K562 (cell line): ENCODE data around the gene ZFAND3. TPM values are rescaled to one million over a fixed set of nuclear protein-coding genes. Genes with fewer than 3 reads are reported as not detected.

Experiments used
- ATAC-seq: fragments of 200-7000 bp; cut with Tn5 transposase; 3 replicates; pipeline ENCODE4 v1.9.1; 2020; ENCODE audit warnings: moderate library complexity
- BruUV-seq: library from RNA; stranded (reverse); fragments of 400-500 nt; replicated peaks from 2 replicates; lab custom pipeline; 2021; lab: Mats Ljungman, UMichigan
- CTCF ChIA-PET: fragments of 300-600 bp; formaldehyde crosslinking; extraction: SDS; loops from one replicate; lab custom pipeline; 2021; ENCODE audit warnings: low intra/inter-chr PET ratio; lab: Yijun Ruan, JAX
- POLR2A ChIA-PET: fragments of 300-600, 350-650 bp; sonication (Branson Sonifier 250); formaldehyde crosslinking; extraction: SDS; loops from one replicate; lab custom pipeline; 2021; ENCODE audit warnings: antibody characterized with exemption, inconsistent platforms; lab: Yijun Ruan, JAX
- DNase-seq, 4 experiments: peaks; one replicate each; pipeline versions ENCODE4 v3.0.0 to v3.0.0-alpha.2; 2011 to 2018; ENCODE audit warnings: low spot score in 3 of 4, mixed read lengths in 3 of 4; ENCODE audit errors: extremely low read depth in 1 of 4
- FAIRE-seq: peaks from 2 replicates; lab custom pipeline; 2011; peaks lifted over from hg19 to GRCh38; lab: Jason Lieb, UNC
- H2AFZ ChIP-seq: 2 replicates; pipeline ENCODE4 v1.6.0; 2011; ENCODE audit warnings: low read depth, low read length, control low read depth, inconsistent platforms
- H3K27ac ChIP-seq: fragments of 200-600 bp; 3 replicates; pipeline ENCODE4 v1.8.0; 2011; ENCODE audit warnings: low read depth, mild to moderate bottlenecking, control low read depth, inconsistent platforms, low read length, moderate library complexity, mixed read lengths; ENCODE audit errors: extremely low read depth
- H3K27me3 ChIP-seq, 2 experiments: fragments of 300-600 bp in 1 of 2; 2 replicates in 1 of 2; 3 replicates in 1 of 2; pipeline versions ENCODE4 v1.6.0 to v1.8.0; 2011; ENCODE audit warnings: inconsistent platforms in 2 of 2, low read length in 2 of 2, mild to moderate bottlenecking in 1 of 2, mixed read lengths in 1 of 2, moderate library complexity in 1 of 2; ENCODE audit not compliant: control insufficient read depth in 2 of 2, insufficient read depth in 2 of 2
- H3K36me3 ChIP-seq: fragments of 300-600 bp; 3 replicates; pipeline ENCODE4 v1.8.0; 2011; ENCODE audit warnings: mild to moderate bottlenecking, low read length, inconsistent platforms; ENCODE audit not compliant: control insufficient read depth, insufficient read depth
- H3K4me1 ChIP-seq, 2 experiments: fragments of 200-600 bp in 1 of 2; replicated peaks in 1 of 2; 2 replicates in 1 of 2; 3 replicates in 1 of 2; pipeline versions ENCODE4 v1.5.1 to v1.8.0; 2011; ENCODE audit warnings: inconsistent platforms in 2 of 2, low read length in 2 of 2, mild to moderate bottlenecking in 1 of 2, mixed read lengths in 1 of 2, moderate library complexity in 1 of 2; ENCODE audit not compliant: control insufficient read depth in 2 of 2, insufficient read depth in 2 of 2
- H3K4me2 ChIP-seq: 2 replicates; pipeline ENCODE4 v1.6.1; 2011; ENCODE audit warnings: low read length, control low read depth, inconsistent platforms, mixed read lengths; ENCODE audit not compliant: insufficient read depth
- H3K4me3 ChIP-seq: fragments of 200-600 bp; sonication (generic), shearing (Covaris generic); 2 replicates; pipeline ENCODE4 v1.5.1; 2016; ENCODE audit warnings: control low read depth, inconsistent platforms
- H3K79me2 ChIP-seq: fragments of 200-600 bp; 3 replicates; pipeline ENCODE4 v1.8.0; 2011; ENCODE audit warnings: low read length, inconsistent platforms; ENCODE audit not compliant: control insufficient read depth, insufficient read depth
- H3K9ac ChIP-seq, 2 experiments: 2 replicates each; pipeline versions ENCODE4 v1.6.0 to v1.6.1; 2011; ENCODE audit warnings: low read depth in 2 of 2, low read length in 2 of 2, control low read depth in 1 of 2, inconsistent platforms in 1 of 2, mild to moderate bottlenecking in 1 of 2, mixed read lengths in 1 of 2; ENCODE audit not compliant: insufficient read depth in 1 of 2
- H3K9me1 ChIP-seq: one replicate; pipeline ENCODE4 v1.6.0; 2011; ENCODE audit warnings: inconsistent platforms, mild to moderate bottlenecking, low read length, moderate library complexity; ENCODE audit not compliant: control insufficient read depth, insufficient read depth
- H3K9me3 ChIP-seq: replicated peaks from 2 replicates; pipeline ENCODE4 v1.5.1; 2011; ENCODE audit warnings: low read depth, low read length, inconsistent platforms; ENCODE audit not compliant: control insufficient read depth, insufficient read depth
- H4K20me1 ChIP-seq: replicated peaks from 2 replicates; pipeline ENCODE4 v1.6.1; 2011; ENCODE audit warnings: low read length, inconsistent platforms, mixed read lengths; ENCODE audit not compliant: control insufficient read depth, insufficient read depth
- CUX1 ChIP-seq: fragments of 200-800 bp; sonication (Bioruptor generic); IDR thresholded peaks from 2 replicates; pipeline ENCODE4 v1.6.1; 2016; ENCODE audit warnings: missing genetic modification characterization, missing compliant biosample characterization
- MTA1 ChIP-seq: fragments of 450-650 bp; IDR thresholded peaks from 2 replicates; pipeline ENCODE4 v1.6.1; 2017; ENCODE audit warnings: borderline replicate concordance
- NR3C1 ChIP-seq: sonication (generic); formaldehyde crosslinking; IDR thresholded peaks from 2 replicates; pipeline ENCODE4 v1.8.1; 2022; ENCODE audit warnings: missing genetic modification reagents
- ZKSCAN3 ChIP-seq: fragments of 250-450 bp; sonication (Bioruptor Pico); IDR thresholded peaks from 2 replicates; pipeline ENCODE4 v1.4.0; 2020
- ZNF445 ChIP-seq: fragments of 250-450 bp; sonication (Bioruptor Pico); IDR thresholded peaks from 2 replicates; pipeline ENCODE4 v1.4.0; 2020; ENCODE audit warnings: low read depth, mild to moderate bottlenecking, moderate library complexity
- WGBS: fragments of 100-300 bp; shearing (Covaris generic); methylation state at CpG from one replicate; pipeline ENCODE4 v1.1.6; 2016; ENCODE audit warnings: low coverage, mixed read lengths; ENCODE audit not compliant: insufficient coverage; ENCODE audit errors: missing lambda C conversion rate; 5-methylcytosine and 5-hydroxymethylcytosine counted together
- in situ Hi-C: fragments of 300-500 bp; cut with MboI; formaldehyde crosslinking; loops from 4 replicates; pipeline ENCODE4 v1.15.0; 2018; ENCODE audit warnings: inconsistent platforms, mixed read lengths
- intact Hi-C: fragments of 100-400 bp; cut with micrococcal nuclease; formaldehyde crosslinking; loops from 2 replicates; pipeline ENCODE4 v1.14.2; 2022
- polyA plus RNA-seq, 8 experiments: library from polyadenylated mRNA; depleted of rRNA in 4 of 8; stranded (reverse) in 5 of 8; unstranded in 3 of 8; fragments of >200 nt; fragmentation: Nextera tagmentation in 2 of 8; fragmentation: Illumina TruSeq in 1 of 8; extraction: Ambion mirVana in 2 of 8; extraction: Trizol in 1 of 8; gene quantifications; 2 replicates each; pipeline versions ENCODE4 v1.2.1 to v1.2.3, GENCODE V29; 2011 to 2014; ENCODE audit warnings: inconsistent platforms in 1 of 8, missing spikeins in 1 of 8
- total RNA-seq, 7 experiments: library from RNA; depleted of rRNA in 6 of 7; stranded (reverse); fragments of >200 nt in 6 of 7; fragmentation: Illumina TruSeq in 2 of 7; extraction: Trizol in 2 of 7; gene quantifications; 2 replicates each; pipeline versions ENCODE4 v1.2.1 to v1.2.3, GENCODE V29; 2011 to 2021; ENCODE audit warnings: low replicate concordance in 1 of 7
- TF ChIP-seq, protein P1 (sequence below): fragments of 450-650 bp; IDR thresholded peaks from 2 replicates; pipeline ENCODE4 v1.6.1; 2017; ENCODE audit warnings: antibody characterized with exemption, mild to moderate bottlenecking

The ZFAND3 gene
- total and polyA plus RNA-seq, 9 of the 15 experiments (the other 6 are each of a cell fraction or from before 2014, with no cell fraction given) = 0.81 to 26.6 (median 11.8) TPM

- Histone ChIP-seq H3K4me3 (no peak overlapping the region), H3K36me3 (no peaks in the 10 kb centered on the region), H3K79me2 (peaks cover 28% of the 10 kb centered on the region; the same call in 2 of the 3 replicates), H2AFZ (no peak overlapping the region), H3K4me2 (no peak overlapping the region), H4K20me1 (peaks cover 34% of the 10 kb centered on the region), H3K9me3 (no peaks in the 10 kb centered on the region), H3K27ac (no peak overlapping the region), H3K4me1 (no peaks in the 10 kb centered on the region; a peak in 1 of 5 replicates)
- in situ Hi-C loops = no loop called here
- ATAC-seq = no peak
- intact Hi-C loops = no loop called here
- POLR2A ChIA-PET = interaction anchor here (0.6 kb wide), 2 partner anchors 8 to 33 kb away, joined by 3 to 4 read pairs; no protein-coding TSS in a partner anchor
- WGBS = 38% methylated on average over 6 of the region's 6 CpGs
- TF ChIP-seq CUX1 (CRISPR knock-in tag) (no peak), ZKSCAN3 (CRISPR knock-in tag) (no peak), MTA1 (no peak), ZNF445 (CRISPR knock-in tag) (no peak), NR3C1 (CRISPR knock-in tag) (no peak)
- TF ChIP-seq, protein P1, sequence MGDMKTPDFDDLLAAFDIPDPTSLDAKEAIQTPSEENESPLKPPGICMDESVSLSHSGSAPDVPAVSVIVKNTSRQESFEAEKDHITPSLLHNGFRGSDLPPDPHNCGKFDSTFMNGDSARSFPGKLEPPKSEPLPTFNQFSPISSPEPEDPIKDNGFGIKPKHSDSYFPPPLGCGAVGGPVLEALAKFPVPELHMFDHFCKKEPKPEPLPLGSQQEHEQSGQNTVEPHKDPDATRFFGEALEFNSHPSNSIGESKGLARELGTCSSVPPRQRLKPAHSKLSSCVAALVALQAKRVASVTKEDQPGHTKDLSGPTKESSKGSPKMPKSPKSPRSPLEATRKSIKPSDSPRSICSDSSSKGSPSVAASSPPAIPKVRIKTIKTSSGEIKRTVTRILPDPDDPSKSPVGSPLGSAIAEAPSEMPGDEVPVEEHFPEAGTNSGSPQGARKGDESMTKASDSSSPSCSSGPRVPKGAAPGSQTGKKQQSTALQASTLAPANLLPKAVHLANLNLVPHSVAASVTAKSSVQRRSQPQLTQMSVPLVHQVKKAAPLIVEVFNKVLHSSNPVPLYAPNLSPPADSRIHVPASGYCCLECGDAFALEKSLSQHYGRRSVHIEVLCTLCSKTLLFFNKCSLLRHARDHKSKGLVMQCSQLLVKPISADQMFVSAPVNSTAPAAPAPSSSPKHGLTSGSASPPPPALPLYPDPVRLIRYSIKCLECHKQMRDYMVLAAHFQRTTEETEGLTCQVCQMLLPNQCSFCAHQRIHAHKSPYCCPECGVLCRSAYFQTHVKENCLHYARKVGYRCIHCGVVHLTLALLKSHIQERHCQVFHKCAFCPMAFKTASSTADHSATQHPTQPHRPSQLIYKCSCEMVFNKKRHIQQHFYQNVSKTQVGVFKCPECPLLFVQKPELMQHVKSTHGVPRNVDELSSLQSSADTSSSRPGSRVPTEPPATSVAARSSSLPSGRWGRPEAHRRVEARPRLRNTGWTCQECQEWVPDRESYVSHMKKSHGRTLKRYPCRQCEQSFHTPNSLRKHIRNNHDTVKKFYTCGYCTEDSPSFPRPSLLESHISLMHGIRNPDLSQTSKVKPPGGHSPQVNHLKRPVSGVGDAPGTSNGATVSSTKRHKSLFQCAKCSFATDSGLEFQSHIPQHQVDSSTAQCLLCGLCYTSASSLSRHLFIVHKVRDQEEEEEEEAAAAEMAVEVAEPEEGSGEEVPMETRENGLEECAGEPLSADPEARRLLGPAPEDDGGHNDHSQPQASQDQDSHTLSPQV = no peak
- TF ChIP-seq, all 486 proteins: peak for 0
- FAIRE-seq = no peak
- H3K27me3 ChIP-seq = no peaks in the 10 kb centered on the region
- peak overlapping the region in 1 of 2 experiments; percentile 28; a peak in 1 of 4 replicates for H3K9ac ChIP-seq
- CTCF ChIA-PET = no interaction called here
- no TSS peak for BruUV-seq
- DNase-seq = no peak
- H3K9me1 ChIP-seq = no peaks in the 10 kb centered on the region
Observed at GRCh38 chr6:37877373-37878149, 58.0 kb downstream of the ZFAND3 start.
